Mucosa of stomach (tissue), 1 donor: ENCODE measurements around the gene DHODH.
"Not testable (repeated sequence)": the region's sequence is repeated elsewhere in the genome, so short reads cannot be mapped to it uniquely, and the experiment has no call there.

Source experiments
- H3K27me3 ChIP-seq: one replicate; pipeline ENCODE4 v1.7.0; 2013; ENCODE audit warnings: mild to moderate bottlenecking, low read length; ENCODE audit not compliant: control insufficient read depth, insufficient read depth
- H3K36me3 ChIP-seq: one replicate; pipeline ENCODE4 v1.7.0; 2013; ENCODE audit warnings: low read length; ENCODE audit not compliant: control insufficient read depth, insufficient read depth
- H3K4me1 ChIP-seq: one replicate; pipeline ENCODE4 v1.7.0; 2013; ENCODE audit warnings: mild to moderate bottlenecking, low read length; ENCODE audit not compliant: control insufficient read depth, insufficient read depth
- H3K4me3 ChIP-seq: one replicate; pipeline ENCODE4 v1.7.0; 2013; ENCODE audit warnings: low read length
- H3K9ac ChIP-seq: one replicate; pipeline ENCODE4 v1.7.0; 2013; ENCODE audit warnings: mild to moderate bottlenecking, low read length, moderate library complexity
- H3K9me3 ChIP-seq: one replicate; pipeline ENCODE4 v1.7.0; 2013; ENCODE audit warnings: mild to moderate bottlenecking, low read length, moderate library complexity; ENCODE audit not compliant: control insufficient read depth
- donor health status: Pancreatic carcinoma.

Gene DHODH

GRCh38 chr16:72043539-72043938 is 35.0 kb downstream of the DHODH start:
- H3K9me3 ChIP-seq, result no peaks in the 10 kb centered on the region
- no peaks in the 10 kb centered on the region for H3K36me3 ChIP-seq
- no peaks in the 10 kb centered on the region for H3K27me3 ChIP-seq
- H3K9ac ChIP-seq, result no peak overlapping the region
- H3K4me1 ChIP-seq, result peaks cover 5% of the 10 kb centered on the region
- H3K4me3 ChIP-seq, result no peak overlapping the region

GRCh38 chr16:72044296-72044695 is 35.8 kb downstream of the DHODH start:
- Histone ChIP-seq H3K4me3 (no peak overlapping the region), H3K36me3 (no peaks in the 10 kb centered on the region), H3K4me1 (peaks cover 5% of the 10 kb centered on the region), H3K27me3 (no peaks in the 10 kb centered on the region), H3K9ac (no peak overlapping the region), H3K9me3 (no peaks in the 10 kb centered on the region)

DNA sequence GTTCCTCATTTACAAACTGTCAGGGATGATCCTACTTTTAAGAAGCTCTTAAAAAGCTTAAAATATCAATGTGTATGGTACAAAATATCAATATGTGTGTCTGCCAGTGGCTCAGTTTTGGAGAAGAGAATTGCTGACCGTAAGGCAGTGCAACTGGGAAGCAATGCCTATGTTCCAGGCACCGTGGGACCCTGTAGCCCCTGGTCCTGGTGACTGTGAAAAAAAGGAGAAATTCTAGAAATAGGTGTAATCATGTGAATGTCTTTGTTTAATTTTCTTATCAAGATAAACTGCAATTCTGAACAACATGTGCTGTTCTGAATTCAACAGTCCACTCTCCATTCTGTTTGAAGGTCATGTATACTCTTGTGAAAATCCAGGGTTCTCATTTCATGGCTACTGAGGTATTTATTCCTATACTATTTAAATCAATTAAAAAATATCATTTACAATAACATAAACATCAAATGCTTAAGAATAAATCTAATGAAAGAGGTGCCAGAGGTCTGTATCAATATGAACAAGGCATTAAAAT is 36.3 kb downstream of the DHODH start:
- Histone ChIP-seq H3K27me3 (no peaks in the 10 kb centered on the region), H3K9ac (no peak overlapping the region), H3K4me1 (peaks cover 5% of the 10 kb centered on the region), H3K4me3 (no peak overlapping the region), H3K9me3 (no peaks in the 10 kb centered on the region), H3K36me3 (no peaks in the 10 kb centered on the region)

DNA sequence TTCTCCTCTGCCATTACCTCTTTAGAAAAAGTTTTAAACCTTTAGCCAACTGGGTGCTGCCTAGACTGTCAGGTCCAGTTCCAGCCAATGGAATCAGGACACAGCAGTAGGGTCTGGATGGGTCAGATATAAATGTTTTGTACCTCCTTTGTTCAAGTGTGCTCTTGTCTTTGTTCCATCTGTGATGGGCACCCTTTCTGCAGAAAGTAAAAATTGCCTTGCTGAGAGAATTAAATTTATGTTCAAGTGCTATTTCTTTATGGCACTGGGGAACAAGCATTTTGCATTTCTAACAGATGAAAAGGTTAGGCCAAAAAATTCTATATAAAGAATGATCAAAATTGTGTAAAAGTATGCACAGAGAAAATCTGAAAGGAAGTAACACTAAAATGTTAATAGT is 40.6 kb downstream of the DHODH start:
- Histone ChIP-seq H3K9ac (no peak overlapping the region), H3K4me1 (no peaks in the 10 kb centered on the region), H3K27me3 (no peaks in the 10 kb centered on the region), H3K36me3 (no peaks in the 10 kb centered on the region), H3K9me3 (no peaks in the 10 kb centered on the region), H3K4me3 (no peak overlapping the region)

- Histone ChIP-seq H3K4me3 (no peak overlapping the region), H3K4me1 (no peaks in the 10 kb centered on the region), H3K36me3 (no peaks in the 10 kb centered on the region), H3K9me3 (no peaks in the 10 kb centered on the region), H3K27me3 (no peaks in the 10 kb centered on the region), H3K9ac (no peak overlapping the region)
Measured at GRCh38 chr16:72050769-72051464, 42.4 kb downstream of the DHODH start.

GRCh38 chr16:72051818-72052217 is 43.3 kb downstream of the DHODH start:
- no peaks in the 10 kb centered on the region for H3K36me3 ChIP-seq
- no peaks in the 10 kb centered on the region for H3K9me3 ChIP-seq
- no peaks in the 10 kb centered on the region for H3K4me1 ChIP-seq
- no peaks in the 10 kb centered on the region for H3K27me3 ChIP-seq
- no peak overlapping the region for H3K9ac ChIP-seq
- no peak overlapping the region for H3K4me3 ChIP-seq

GRCh38 chr16:72054254-72054847 is 45.8 kb downstream of the DHODH start, which contains the start of gene HP:
HP (plus strand) TSS chr16:72054505; CDS start chr16:72054653, 148 bp downstream.
- H3K9me3 ChIP-seq, H3K36me3 ChIP-seq, H3K9ac ChIP-seq, H3K4me3 ChIP-seq, H3K27me3 ChIP-seq, H3K4me1 ChIP-seq: not testable (repeated sequence)

DNA sequence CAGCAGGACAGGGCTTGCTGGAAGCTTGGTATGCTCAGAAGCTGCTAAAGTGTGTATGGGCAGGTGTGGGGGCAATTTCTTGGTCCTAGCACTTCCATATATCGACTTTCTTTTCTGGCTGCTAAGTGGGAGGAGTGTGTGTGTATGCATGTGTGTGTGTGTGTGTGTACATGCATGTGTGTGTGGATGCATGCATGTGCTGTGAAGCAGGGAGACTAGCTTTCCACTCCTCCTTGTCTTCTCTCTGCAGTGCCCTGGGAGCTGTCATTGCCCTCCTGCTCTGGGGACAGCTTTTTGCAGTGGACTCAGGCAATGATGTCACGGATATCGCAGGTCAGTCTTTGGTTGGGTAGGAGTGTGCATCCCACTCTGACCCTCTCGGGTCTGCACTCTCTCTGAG is 47.4 kb downstream of the DHODH start:
- Histone ChIP-seq H3K27me3 (no peaks in the 10 kb centered on the region), H3K4me1 (no peaks in the 10 kb centered on the region), H3K4me3 (no peak overlapping the region), H3K9ac (no peak overlapping the region), H3K9me3 (no peaks in the 10 kb centered on the region), H3K36me3 (no peaks in the 10 kb centered on the region)

DNA sequence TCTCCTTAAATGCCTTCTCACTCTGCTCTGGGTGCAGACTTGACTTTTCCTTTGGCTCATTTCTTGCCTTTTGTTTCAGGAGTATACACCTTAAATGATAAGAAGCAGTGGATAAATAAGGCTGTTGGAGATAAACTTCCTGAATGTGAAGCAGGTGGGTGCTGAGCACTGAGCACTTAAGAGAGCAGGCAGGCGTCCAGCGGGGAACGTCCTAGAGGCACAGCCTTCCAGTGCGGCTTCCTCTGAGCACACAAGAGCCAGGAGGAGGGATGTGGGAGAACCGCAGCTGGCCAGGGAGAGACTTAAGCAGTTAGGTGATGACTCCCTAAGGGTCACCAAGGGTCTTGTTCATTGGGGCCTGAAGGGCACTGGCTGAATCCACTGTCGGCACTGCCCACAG is 48.8 kb downstream of the DHODH start:
- not testable (repeated sequence) for H3K9me3 ChIP-seq, H3K36me3 ChIP-seq, H3K27me3 ChIP-seq, H3K4me3 ChIP-seq, H3K4me1 ChIP-seq, H3K9ac ChIP-seq

DNA sequence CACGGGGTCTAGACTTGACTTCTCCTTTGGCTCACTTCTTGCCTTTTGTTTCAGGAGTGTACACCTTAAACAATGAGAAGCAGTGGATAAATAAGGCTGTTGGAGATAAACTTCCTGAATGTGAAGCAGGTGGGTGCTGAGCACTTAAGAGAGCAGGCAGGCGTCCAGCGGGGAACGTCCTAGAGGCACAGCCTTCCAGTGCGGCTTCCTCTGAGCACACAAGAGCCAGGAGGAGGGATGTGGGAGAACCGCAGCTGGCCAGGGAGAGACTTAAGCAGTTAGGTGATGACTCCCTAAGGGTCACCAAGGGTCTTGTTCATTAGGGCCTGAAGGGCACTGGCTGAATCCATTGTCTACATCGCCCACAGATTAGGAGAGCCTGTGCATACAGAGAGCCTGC is 50.5 kb downstream of the DHODH start:
- not testable (repeated sequence) for H3K9ac ChIP-seq, H3K9me3 ChIP-seq, H3K27me3 ChIP-seq, H3K36me3 ChIP-seq, H3K4me3 ChIP-seq, H3K4me1 ChIP-seq

- no peaks in the 10 kb centered on the region for H3K36me3 ChIP-seq
- H3K27me3 ChIP-seq, result no peaks in the 10 kb centered on the region
- H3K4me3 ChIP-seq, result no peak overlapping the region
- no peak overlapping the region for H3K9ac ChIP-seq
- no peaks in the 10 kb centered on the region for H3K4me1 ChIP-seq
- no peaks in the 10 kb centered on the region for H3K9me3 ChIP-seq
Measured at GRCh38 chr16:72060405-72060804, 51.9 kb downstream of the DHODH start.

GRCh38 chr16:72061564-72061963 is 53.0 kb downstream of the DHODH start:
- Histone ChIP-seq H3K36me3 (no peaks in the 10 kb centered on the region), H3K9ac (no peak overlapping the region), H3K4me3 (no peak overlapping the region), H3K4me1 (no peaks in the 10 kb centered on the region), H3K27me3 (no peaks in the 10 kb centered on the region), H3K9me3 (no peaks in the 10 kb centered on the region)
